Measurements from ENCODE around the gene WWC2.

- no peak for TF ChIP-seq CTCF (IDR thresholded peaks at IDR 0.05)
- no peak for TF ChIP-seq POLR2AphosphoS5 (IDR thresholded peaks at IDR 0.05; ENCODE audit: low read depth, low read length)
- TF ChIP-seq SIN3A (IDR thresholded peaks at IDR 0.05; ENCODE audit: borderline replicate concordance, insufficient read depth, low read depth, low read length) = no peak
Measured at GRCh38 chr4:183081116-183081469, 18.0 kb upstream of the WWC2 start.
